ENCODE data around the gene OR5AU1.

OR5AU1 gene

DNA sequence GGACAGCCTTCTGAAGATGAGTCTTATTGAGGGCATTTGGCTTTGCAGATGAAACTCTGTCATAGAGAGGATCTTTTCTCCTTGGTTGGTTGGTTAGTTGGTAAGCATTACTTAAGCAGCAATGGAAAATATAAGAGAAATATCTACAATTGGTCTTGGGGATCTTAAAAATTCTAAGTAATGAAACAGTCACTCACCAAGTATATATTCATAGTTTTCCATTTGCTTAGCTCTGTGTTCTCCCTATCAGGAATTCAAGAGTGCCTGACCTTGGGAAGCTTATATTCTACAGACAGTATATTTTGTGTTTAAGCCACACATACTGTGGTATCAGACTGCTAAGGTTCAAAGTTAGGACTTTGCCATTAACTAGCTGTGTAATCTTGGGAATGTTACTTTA lies at the start of gene OR5AU1:
Gene OR5AU1, minus strand, starts transcription at position 101 of the 400 bp plus-strand sequence. CDS start 191 bp downstream, outside the sequence.
- Histone ChIP-seq H3K4me3 (ENCODE audit: low read depth, low read length) (no peak within 1 kb of the TSS), H2AFZ (no peak within 1 kb of the TSS), H3K36me3 (ENCODE audit: control insufficient read depth, insufficient read depth, low read length) (no peaks in the 10 kb centered on the region), H3K79me2 (no peaks in the 10 kb centered on the region), H3K27me3 (ENCODE audit: control insufficient read depth, insufficient read depth, low read length) (no peaks in the 10 kb centered on the region), H3K9me3 (ENCODE audit: control insufficient read depth, low read length) (no peaks in the 10 kb centered on the region), H3K9ac (no peak within 1 kb of the TSS), H3K4me1 (no peaks in the 10 kb centered on the region), H3K4me2 (ENCODE audit: low read length) (no peak within 1 kb of the TSS), H3K27ac (no peak within 1 kb of the TSS)
- no peak for TF ChIP-seq CTCF (IDR thresholded peaks at IDR 0.05)

- TF ChIP-seq CTCF (IDR thresholded peaks at IDR 0.05) = no peak
- H2AFZ ChIP-seq = no peak overlapping the region
These were observed 49.3 kb upstream of the OR5AU1 start for GRCh38 chr14:21205026-21205677.

GRCh38 chr14:21204167-21205025 lies 48.5 kb upstream of the OR5AU1 start:
- Histone ChIP-seq H3K9me3 (ENCODE audit: control insufficient read depth, low read length) (no peaks in the 10 kb centered on the region), H2AFZ (no peak overlapping the region), H3K27me3 (ENCODE audit: control insufficient read depth, insufficient read depth, low read length) (no peaks in the 10 kb centered on the region), H3K36me3 (ENCODE audit: control insufficient read depth, insufficient read depth, low read length) (no peaks in the 10 kb centered on the region), H3K27ac (no peak overlapping the region), H3K4me1 (peaks cover 4% of the 10 kb centered on the region), H3K9ac (no peak overlapping the region), H3K4me2 (ENCODE audit: low read length) (no peak overlapping the region), H3K79me2 (no peaks in the 10 kb centered on the region), H3K4me3 (ENCODE audit: low read depth, low read length) (no peak overlapping the region)
- TF ChIP-seq CTCF (IDR thresholded peaks at IDR 0.05) = no peak

More at GRCh38 chr14:21205026-21205677, 49.3 kb upstream of the OR5AU1 start:
- Histone ChIP-seq H3K4me3 (ENCODE audit: low read depth, low read length) (no peak overlapping the region), H3K9ac (no peak overlapping the region), H3K9me3 (ENCODE audit: control insufficient read depth, low read length) (no peaks in the 10 kb centered on the region), H3K79me2 (no peaks in the 10 kb centered on the region), H3K27ac (no peak overlapping the region), H3K36me3 (ENCODE audit: control insufficient read depth, insufficient read depth, low read length) (no peaks in the 10 kb centered on the region), H3K4me1 (peaks cover 4% of the 10 kb centered on the region), H3K27me3 (ENCODE audit: control insufficient read depth, insufficient read depth, low read length) (no peaks in the 10 kb centered on the region), H3K4me2 (ENCODE audit: low read length) (no peak overlapping the region)

DNA sequence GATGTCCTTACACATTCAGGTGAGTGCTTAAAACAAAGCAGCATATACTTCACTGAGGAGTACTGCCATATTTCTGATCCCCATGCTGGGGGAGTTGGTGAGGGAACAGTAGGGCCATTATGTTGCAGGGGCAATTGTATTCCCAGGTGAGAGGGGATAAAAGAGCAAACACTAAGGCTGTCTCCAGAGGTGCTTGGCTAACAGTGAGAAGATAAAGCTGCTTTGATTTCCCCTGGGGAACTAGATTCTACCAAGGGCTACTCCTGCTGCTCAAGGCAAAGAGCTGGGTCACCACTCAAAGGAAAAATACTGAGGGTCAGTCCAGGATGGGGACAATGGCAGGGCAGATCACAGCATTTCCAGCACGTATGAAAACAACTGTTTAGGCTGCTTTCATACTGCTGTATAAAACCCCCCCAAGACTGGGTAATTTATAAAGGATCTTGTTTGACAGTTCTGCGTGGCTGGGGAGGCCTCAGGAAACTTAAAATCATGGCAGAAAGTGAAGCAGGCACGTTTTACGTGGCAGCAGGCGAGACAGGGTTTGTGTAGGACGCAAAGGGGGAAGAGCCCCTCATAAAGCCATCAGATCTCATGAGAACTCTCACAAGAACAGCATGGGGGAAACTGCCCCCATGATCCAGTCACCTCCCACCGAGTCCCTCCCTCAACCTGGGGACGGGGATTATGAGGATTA lies 47.8 kb upstream of the OR5AU1 start:
- H3K27ac ChIP-seq = no peak overlapping the region
- H3K27me3 ChIP-seq (ENCODE audit: control insufficient read depth, insufficient read depth, low read length) = no peaks in the 10 kb centered on the region
- no peak overlapping the region for H2AFZ ChIP-seq
- no peaks in the 10 kb centered on the region for H3K79me2 ChIP-seq
- H3K4me2 ChIP-seq (ENCODE audit: low read length) = no peak overlapping the region
- TF ChIP-seq CTCF (IDR thresholded peaks at IDR 0.05) = no peak
- H3K36me3 ChIP-seq (ENCODE audit: control insufficient read depth, insufficient read depth, low read length) = no peaks in the 10 kb centered on the region
- H3K9ac ChIP-seq = no peak overlapping the region
- no peak overlapping the region for H3K4me3 ChIP-seq (ENCODE audit: low read depth, low read length)
- no peaks in the 10 kb centered on the region for H3K9me3 ChIP-seq (ENCODE audit: control insufficient read depth, low read length)
- H3K4me1 ChIP-seq = peaks cover 2% of the 10 kb centered on the region

Data from parathyroid adenoma (tissue), 2 donors.